HepG2 (cell line): Measurements from ENCODE around the gene UBR3. TPM values are rescaled to one million over a fixed set of nuclear protein-coding genes. Genes with fewer than 3 reads are reported as not detected.

Experiments used
- BRCA1 ChIP-seq: sonication (generic); formaldehyde crosslinking; IDR thresholded peaks from 2 replicates; pipeline ENCODE4 v1.4.0; 2020; ENCODE audit warnings: missing genetic modification reagents
- GATA4 ChIP-seq: sonication (generic); IDR thresholded peaks from 2 replicates; pipeline ENCODE4 v1.6.1; 2016; ENCODE audit warnings: antibody characterized with exemption, low read depth, borderline replicate concordance
- GLMP ChIP-seq: sonication (generic); formaldehyde crosslinking; IDR thresholded peaks from 2 replicates; pipeline ENCODE4 v1.9.0; 2021; ENCODE audit warnings: missing genetic modification reagents, mild to moderate bottlenecking, borderline replicate concordance
- KIAA2018 ChIP-seq: sonication (generic); formaldehyde crosslinking; IDR thresholded peaks from 2 replicates; pipeline ENCODE4 v1.5.0; 2020; ENCODE audit warnings: mild to moderate bottlenecking, missing genetic modification reagents, borderline replicate concordance
- NR2C2 ChIP-seq: sonication (generic); formaldehyde crosslinking; IDR thresholded peaks from 2 replicates; pipeline ENCODE4 v1.4.0; 2020; ENCODE audit warnings: missing genetic modification reagents, mild to moderate bottlenecking, moderate library complexity, borderline replicate concordance
- SIN3A ChIP-seq: IDR thresholded peaks from 2 replicates; pipeline ENCODE4 v1.6.1; 2011; ENCODE audit warnings: low read depth, mild to moderate bottlenecking, control low read depth, low read length, borderline replicate concordance
- THAP8 ChIP-seq: sonication (generic); formaldehyde crosslinking; IDR thresholded peaks from 2 replicates; pipeline ENCODE4 v1.5.1; 2020; ENCODE audit warnings: missing genetic modification reagents, mild to moderate bottlenecking, borderline replicate concordance
- U2AF2 ChIP-seq: fragments of 200-400 bp; formaldehyde crosslinking; IDR thresholded peaks from 2 replicates; pipeline ENCODE4 v1.6.1; 2017; ENCODE audit warnings: low read depth, mild to moderate bottlenecking, low read length
- ZBTB33 ChIP-seq: sonication (generic); formaldehyde crosslinking; IDR thresholded peaks from 2 replicates; pipeline ENCODE4 v1.4.0; 2020; ENCODE audit warnings: missing genetic modification reagents
- ZFP41 ChIP-seq: sonication (generic); formaldehyde crosslinking; IDR thresholded peaks from 2 replicates; pipeline ENCODE4 v1.4.0; 2020; ENCODE audit warnings: mild to moderate bottlenecking, missing genetic modification reagents, borderline replicate concordance
- ZNF362 ChIP-seq: sonication (generic); formaldehyde crosslinking; IDR thresholded peaks from 2 replicates; pipeline ENCODE4 v1.4.0; 2020; ENCODE audit warnings: missing genetic modification reagents, mild to moderate bottlenecking, borderline replicate concordance
- ZNF468 ChIP-seq: sonication (generic); formaldehyde crosslinking; IDR thresholded peaks from 2 replicates; pipeline ENCODE4 v1.8.0; 2022; ENCODE audit warnings: mild to moderate bottlenecking, moderate library complexity, missing genetic modification reagents
- ZNF850 ChIP-seq: sonication (generic); formaldehyde crosslinking; conservative IDR thresholded peaks from 2 replicates; pipeline ENCODE4 v1.9.0; 2021; ENCODE audit warnings: mild to moderate bottlenecking, missing genetic modification reagents
- polyA plus RNA-seq, 8 experiments: library from polyadenylated mRNA; depleted of rRNA in 3 of 8; stranded (reverse) in 7 of 8; unstranded in 1 of 8; fragments of >200 nt; fragmentation: Illumina TruSeq in 4 of 8; extraction: Trizol in 4 of 8; gene quantifications; 2 replicates each; pipeline versions ENCODE4 v1.2.1 to v1.2.3, GENCODE V29; 2011 to 2016; ENCODE audit warnings: low read depth in 4 of 8, missing spikeins in 1 of 8, mixed read lengths in 1 of 8; ENCODE audit not compliant: insufficient read depth in 1 of 8
- total RNA-seq, 5 experiments: library from RNA; depleted of rRNA; stranded (reverse); fragments of >200 nt; fragmentation: Illumina TruSeq; extraction: Trizol; gene quantifications; 2 replicates each; pipeline ENCODE4 v1.2.3, GENCODE V29; 2016; ENCODE audit warnings: low read depth in 1 of 5

The UBR3 gene
- total and polyA plus RNA-seq, 2 of the 13 experiments (the other 11 are each of a cell fraction or from before 2014, with no cell fraction given): 15.1 to 28.0 TPM

GRCh38 chr2:169824373-169825333, 2.6 kb upstream of the UBR3 start, which contains the start of gene METTL5 (continued):
- TF ChIP-seq GLMP: no peak; the same call in 1 of the 2 replicates
- TF ChIP-seq GATA4: no peak
- peak; percentile 87; the same call in 1 of the 2 replicates for TF ChIP-seq SIN3A
- peak; percentile 82 for TF ChIP-seq ZBTB33
- TF ChIP-seq THAP8 (CRISPR knock-in tag): no peak
- TF ChIP-seq ZFP41: no peak
- TF ChIP-seq NR2C2 (CRISPR knock-in tag): peak; percentile 58; the same call in 1 of the 2 replicates
- 0 out of 2 replicates have a peak, but pooled peaks have one; percentile 48 for TF ChIP-seq U2AF2
- no peak for TF ChIP-seq ZNF468 (CRISPR knock-in tag)
- TF ChIP-seq KIAA2018 (CRISPR knock-in tag): no peak
- TF ChIP-seq ZNF850: 0 out of 2 replicates have a peak, but pooled peaks have one; percentile 67
- TF ChIP-seq ZNF362 (CRISPR knock-in tag): peak; percentile 82; the same call in 1 of the 2 replicates
- peak; percentile 84; the same call in 1 of the 2 replicates for TF ChIP-seq BRCA1 (CRISPR knock-in tag)
